Panc1 (cell line): ENCODE data around the gene NAV1. TPM values are rescaled to one million over a fixed set of nuclear protein-coding genes. Genes with fewer than 3 reads are reported as not detected.
A peak's percentile ranks its signal among the peaks of the same experiment; 100 is the strongest.

Experiments used
- ATAC-seq: fragments of 200-7000 bp; cut with Tn5 transposase; 2 replicates; pipeline ENCODE4 v1.9.1; 2020; ENCODE audit warnings: mild to moderate bottlenecking, moderate library complexity
- BruUV-seq: library from RNA; stranded (reverse); fragments of 400-500 nt; replicated peaks from 2 replicates; lab custom pipeline; 2021; lab: Mats Ljungman, UMichigan
- CTCF ChIA-PET: fragments of 300-600 bp; sonication (Branson Sonifier 250); formaldehyde crosslinking; loops from one replicate; lab custom pipeline; 2022; ENCODE audit warnings: antibody characterized with exemption; lab: Charles Lee
- POLR2A ChIA-PET: fragments of 300-600 bp; sonication (Branson Sonifier 250); formaldehyde crosslinking; loops from one replicate; lab custom pipeline; 2022; ENCODE audit warnings: antibody characterized with exemption; lab: Charles Lee
- DNase-seq: peaks from one replicate; pipeline ENCODE4 v3.0.0-alpha.2; 2010; ENCODE audit warnings: low read depth, low spot score
- H3K27ac ChIP-seq: 2 replicates; pipeline ENCODE4 v1.5.1; 2011; ENCODE audit warnings: mild to moderate bottlenecking, low read length, inconsistent platforms
- H3K27me3 ChIP-seq: fragments of 200-500 bp; sonication (Bioruptor generic); 2 replicates; pipeline ENCODE4 v1.6.0; 2014; ENCODE audit warnings: low read length, inconsistent platforms; ENCODE audit not compliant: control insufficient read depth, insufficient read depth
- H3K36me3 ChIP-seq: fragments of 200-500 bp; sonication (Bioruptor generic); 2 replicates; pipeline ENCODE4 v1.5.1; 2014; ENCODE audit warnings: inconsistent platforms, mild to moderate bottlenecking, low read length, moderate library complexity; ENCODE audit not compliant: control insufficient read depth, insufficient read depth
- H3K4me1 ChIP-seq: 2 replicates; pipeline ENCODE4 v1.5.1; 2011; ENCODE audit warnings: inconsistent platforms, mild to moderate bottlenecking, low read length, moderate library complexity; ENCODE audit not compliant: control insufficient read depth, insufficient read depth
- H3K4me3 ChIP-seq, 2 experiments: 2 replicates each; pipeline ENCODE4 v1.5.1; 2011 to 2012; ENCODE audit warnings: low read depth in 2 of 2, low read length in 2 of 2, mild to moderate bottlenecking in 2 of 2, inconsistent platforms in 1 of 2, moderate library complexity in 1 of 2
- H3K9me3 ChIP-seq: fragments of 200-500 bp; sonication (Bioruptor generic); 2 replicates; pipeline ENCODE4 v1.5.1; 2014; ENCODE audit warnings: low read depth, mild to moderate bottlenecking, inconsistent platforms, low read length, moderate library complexity; ENCODE audit not compliant: control insufficient read depth, insufficient read depth
- CTCF ChIP-seq: fragments of 450-650 bp; IDR thresholded peaks from 2 replicates; pipeline ENCODE4 v1.5.1; 2017; ENCODE audit warnings: mild to moderate bottlenecking
- POLR2AphosphoS5 ChIP-seq: IDR thresholded peaks from 2 replicates; pipeline ENCODE4 v1.6.1; 2012; ENCODE audit warnings: mild to moderate bottlenecking, low read depth, low read length, moderate library complexity
- REST ChIP-seq, 2 experiments: IDR thresholded peaks; 2 replicates each; pipeline ENCODE4 v1.6.1; 2011 to 2012; ENCODE audit warnings: low read depth in 2 of 2, control low read depth in 1 of 2, low read length in 1 of 2, mild to moderate bottlenecking in 1 of 2, moderate library complexity in 1 of 2; ENCODE audit not compliant: insufficient read depth in 1 of 2
- SIN3A ChIP-seq: IDR thresholded peaks from 2 replicates; pipeline ENCODE4 v1.6.1; 2012; ENCODE audit warnings: low read depth, mild to moderate bottlenecking, low read length, moderate library complexity, borderline replicate concordance; ENCODE audit not compliant: insufficient read depth
- TCF7L2 ChIP-seq: IDR thresholded peaks from 2 replicates; pipeline ENCODE4 v1.6.1; 2011; ENCODE audit warnings: mild to moderate bottlenecking, low read depth, low read length, inconsistent platforms
- in situ Hi-C: cut with HindIII; loops from 2 replicates; pipeline ENCODE4 v1.10.0; 2016; ENCODE audit warnings: low sequenced_read_pairs, low pct_unique_long_range_greater_than_20kb
- intact Hi-C: fragments of 100-400 bp; cut with micrococcal nuclease; formaldehyde crosslinking; loops from one replicate; pipeline ENCODE4 v1.10.0; 2022; ENCODE audit not compliant: unreplicated experiment
- total RNA-seq: library from RNA; stranded (reverse); gene quantifications from one replicate; pipeline ENCODE4 v1.2.1, GENCODE V29; 2021; ENCODE audit not compliant: unreplicated experiment

Gene NAV1
- total RNA-seq, 1 experiment from 2014 or later, result 29.0 TPM

- intact Hi-C loops (no loop called here), in situ Hi-C loops (no loop called here)
- Histone ChIP-seq H3K4me3 (no peak overlapping the region), H3K9me3 (no peaks in the 10 kb centered on the region), H3K4me1 (no peaks in the 10 kb centered on the region), H3K36me3 (no peaks in the 10 kb centered on the region), H3K27me3 (no peaks in the 10 kb centered on the region), H3K27ac (no peak overlapping the region)
- POLR2A ChIA-PET, result no interaction called here
- DNase-seq, result no peak
- TF ChIP-seq SIN3A, result no peak
- TF ChIP-seq POLR2AphosphoS5, result no peak
- TF ChIP-seq REST (IDR thresholded peaks at IDR 0.05; ENCODE audit: insufficient read depth in 1 of 2, low read depth in 2 of 2, low read length in 1 of 2), result no peak
- TF ChIP-seq TCF7L2, result no peak
- no peak for TF ChIP-seq CTCF
- no peak for ATAC-seq
- CTCF ChIA-PET, result interaction anchor here (1.0 kb wide), 1 partner anchor 31 kb away, joined by 3 read pairs; no protein-coding TSS in a partner anchor
- BruUV-seq, result no TSS peak
Measured at GRCh38 chr1:201528631-201529252, 10.2 kb upstream of the NAV1 start.

GRCh38 chr1:201530741-201531531 lies 8.0 kb upstream of the NAV1 start:
- ChIA-PET CTCF (interaction anchor here (0.5 to 0.6 kb wide), 2 partner anchors 262 to 418 kb away, joined by 3 to 6 read pairs; no protein-coding TSS in a partner anchor), POLR2A (interaction anchor here (0.6 kb wide), 1 partner anchor 340 kb away, joined by 4 read pairs; no protein-coding TSS in a partner anchor)
- intact Hi-C loops, result loop anchor here (1.0 kb wide), 1 partner anchor 173 kb away; no protein-coding TSS in a partner anchor
- H3K4me1 ChIP-seq, result peaks cover 11% of the 10 kb centered on the region
- BruUV-seq, result no TSS peak
- H3K36me3 ChIP-seq, result no peaks in the 10 kb centered on the region
- H3K9me3 ChIP-seq, result no peaks in the 10 kb centered on the region
- peak; percentile 94 for ATAC-seq
- TF ChIP-seq CTCF, result peak; percentile 93
- TF ChIP-seq REST (IDR thresholded peaks at IDR 0.05; ENCODE audit: insufficient read depth in 1 of 2, low read depth in 2 of 2, low read length in 1 of 2), result no peak
- no peak for TF ChIP-seq POLR2AphosphoS5
- H3K27me3 ChIP-seq, result no peaks in the 10 kb centered on the region
- no peak for DNase-seq
- in situ Hi-C loops, result no loop called here
- no peak overlapping the region for H3K4me3 ChIP-seq
- H3K27ac ChIP-seq, result no peak overlapping the region
